HEK293T (cell line): ENCODE data around the gene RASA3.

ENCODE experiments used
- BHLHE40 ChIP-seq: fragments of 450-650 bp; IDR thresholded peaks from 2 replicates; pipeline ENCODE4 v1.6.1; 2016; ENCODE audit warnings: mild to moderate bottlenecking, moderate library complexity, borderline replicate concordance
- CTBP1 ChIP-seq: fragments of 450-650 bp; IDR thresholded peaks from 2 replicates; pipeline ENCODE4 v1.6.1; 2016; ENCODE audit warnings: borderline replicate concordance
- FOXA1 ChIP-seq: fragments of 450-650 bp; IDR thresholded peaks from 2 replicates; pipeline ENCODE4 v1.6.1; 2016; ENCODE audit warnings: mild to moderate bottlenecking
- FOXK2 ChIP-seq: fragments of 450-650 bp; IDR thresholded peaks from 2 replicates; pipeline ENCODE4 v1.6.1; 2016; ENCODE audit warnings: mild to moderate bottlenecking
- FOXM1 ChIP-seq: fragments of 450-650 bp; IDR thresholded peaks from 2 replicates; pipeline ENCODE4 v1.6.1; 2017; ENCODE audit warnings: mild to moderate bottlenecking, borderline replicate concordance
- SP1 ChIP-seq: fragments of 450-650 bp; IDR thresholded peaks from 2 replicates; pipeline ENCODE4 v1.6.1; 2017

DNA sequence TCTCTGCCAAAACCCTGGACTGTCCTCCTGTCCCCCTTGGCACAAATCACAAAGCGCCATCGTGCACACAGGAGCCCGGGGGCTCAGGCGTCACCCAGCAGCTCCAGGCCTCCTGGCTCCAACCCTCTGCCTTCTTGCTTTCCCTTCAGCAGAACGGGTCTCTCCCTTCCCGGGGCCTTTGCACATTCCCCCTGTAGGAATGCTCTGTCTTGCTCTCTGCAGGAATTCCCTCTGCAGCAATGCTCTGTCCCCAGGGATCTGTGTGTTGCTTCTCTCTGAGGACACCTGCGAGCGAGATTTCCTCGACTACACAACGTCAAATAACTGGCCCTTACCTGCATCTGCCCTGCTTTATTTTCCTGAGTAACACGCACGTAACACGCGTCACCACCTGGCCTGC is 13.3 kb upstream of the RASA3 start:
- no peak for TF ChIP-seq BHLHE40
- no peak for TF ChIP-seq FOXK2
- no peak for TF ChIP-seq FOXA1
- TF ChIP-seq SP1, result no peak
- TF ChIP-seq FOXM1, result no peak
- TF ChIP-seq CTBP1, result no peak
